Parathyroid adenoma (tissue), 2 donors: ENCODE measurements around the gene OTULIN.

Experiments
- H2AFZ ChIP-seq: fragments of 300-600 bp; sonication (generic); one replicate; pipeline ENCODE4 v1.7.0; 2017; ENCODE audit warnings: antibody characterized with exemption, mild to moderate bottlenecking
- H3K27ac ChIP-seq: fragments of 300-600 bp; sonication (generic); one replicate; pipeline ENCODE4 v1.7.0; 2017
- H3K27me3 ChIP-seq: fragments of 300-600 bp; sonication (generic); one replicate; pipeline ENCODE4 v1.7.0; 2017; ENCODE audit warnings: low read length; ENCODE audit not compliant: control insufficient read depth, insufficient read depth
- H3K36me3 ChIP-seq: fragments of 300-600 bp; sonication (generic); one replicate; pipeline ENCODE4 v1.7.0; 2017; ENCODE audit warnings: low read length; ENCODE audit not compliant: control insufficient read depth, insufficient read depth
- H3K4me1 ChIP-seq: fragments of 300-600 bp; sonication (generic); one replicate; pipeline ENCODE4 v1.7.0; 2017; ENCODE audit warnings: control low read depth
- H3K4me2 ChIP-seq: fragments of 300-600 bp; sonication (generic); one replicate; pipeline ENCODE4 v1.7.0; 2017; ENCODE audit warnings: low read length
- H3K4me3 ChIP-seq: fragments of 300-600 bp; sonication (generic); one replicate; pipeline ENCODE4 v1.7.0; 2017; ENCODE audit warnings: low read depth, low read length
- H3K79me2 ChIP-seq: fragments of 300-600 bp; sonication (generic); one replicate; pipeline ENCODE4 v1.7.0; 2017; ENCODE audit warnings: control low read depth
- H3K9ac ChIP-seq: fragments of 300-600 bp; sonication (generic); one replicate; pipeline ENCODE4 v1.7.0; 2017; ENCODE audit warnings: mild to moderate bottlenecking
- H3K9me3 ChIP-seq: fragments of 300-600 bp; sonication (generic); one replicate; pipeline ENCODE4 v1.7.0; 2017; ENCODE audit warnings: low read length; ENCODE audit not compliant: control insufficient read depth
- CTCF ChIP-seq: fragments of 300-600 bp; sonication (generic); IDR thresholded peaks from one replicate; pipeline ENCODE4 v1.7.0; 2017; ENCODE audit warnings: antibody characterized with exemption, mild to moderate bottlenecking
- donor health status: primary hyperparathyroidism.

OTULIN gene

GRCh38 chr5:14727928-14728458 lies 63.5 kb downstream of the OTULIN start:
- no peak overlapping the region for H3K4me3 ChIP-seq
- H3K27me3 ChIP-seq, result no peaks in the 10 kb centered on the region
- H3K27ac ChIP-seq, result no peak overlapping the region
- no peak for TF ChIP-seq CTCF
- no peak overlapping the region for H3K4me2 ChIP-seq
- no peaks in the 10 kb centered on the region for H3K36me3 ChIP-seq
- peaks cover 7% of the 10 kb centered on the region for H3K79me2 ChIP-seq
- H3K9me3 ChIP-seq, result no peaks in the 10 kb centered on the region
- peaks cover 7% of the 10 kb centered on the region for H3K4me1 ChIP-seq
- no peak overlapping the region for H2AFZ ChIP-seq
- H3K9ac ChIP-seq, result no peak overlapping the region

GRCh38 chr5:14728459-14728938 lies 64.0 kb downstream of the OTULIN start:
- H3K4me3 ChIP-seq, result no peak overlapping the region
- no peak overlapping the region for H2AFZ ChIP-seq
- H3K4me1 ChIP-seq, result peaks cover 7% of the 10 kb centered on the region
- peaks cover 7% of the 10 kb centered on the region for H3K79me2 ChIP-seq
- H3K27me3 ChIP-seq, result no peaks in the 10 kb centered on the region
- H3K9ac ChIP-seq, result no peak overlapping the region
- no peaks in the 10 kb centered on the region for H3K9me3 ChIP-seq
- no peaks in the 10 kb centered on the region for H3K36me3 ChIP-seq
- no peak for TF ChIP-seq CTCF
- H3K4me2 ChIP-seq, result no peak overlapping the region
- no peak overlapping the region for H3K27ac ChIP-seq

- H3K27ac ChIP-seq, result no peak overlapping the region
- H3K79me2 ChIP-seq, result peaks cover 7% of the 10 kb centered on the region
- peaks cover 7% of the 10 kb centered on the region for H3K4me1 ChIP-seq
- no peak overlapping the region for H3K4me3 ChIP-seq
- no peak overlapping the region for H3K4me2 ChIP-seq
- H3K9me3 ChIP-seq, result no peaks in the 10 kb centered on the region
- no peak for TF ChIP-seq CTCF
- H3K9ac ChIP-seq, result no peak overlapping the region
- no peak overlapping the region for H2AFZ ChIP-seq
- no peaks in the 10 kb centered on the region for H3K36me3 ChIP-seq
- H3K27me3 ChIP-seq, result no peaks in the 10 kb centered on the region
Observed at GRCh38 chr5:14729448-14730385, 65.2 kb downstream of the OTULIN start.

- H3K4me2 ChIP-seq, result no peak overlapping the region
- H3K79me2 ChIP-seq, result peaks cover 7% of the 10 kb centered on the region
- no peak overlapping the region for H3K9ac ChIP-seq
- no peaks in the 10 kb centered on the region for H3K36me3 ChIP-seq
- H3K9me3 ChIP-seq, result no peaks in the 10 kb centered on the region
- no peak overlapping the region for H3K27ac ChIP-seq
- TF ChIP-seq CTCF, result no peak
- no peak overlapping the region for H2AFZ ChIP-seq
- H3K27me3 ChIP-seq, result no peaks in the 10 kb centered on the region
- no peak overlapping the region for H3K4me3 ChIP-seq
- H3K4me1 ChIP-seq, result peaks cover 7% of the 10 kb centered on the region
Observed at GRCh38 chr5:14730466-14730865, 65.9 kb downstream of the OTULIN start.
